ENCODE results near the gene NHSL2. TPM values are rescaled to one million over a fixed set of nuclear protein-coding genes. Genes with fewer than 3 reads are reported as not detected.
A peak's percentile ranks its signal among the peaks of the same experiment; 100 is the strongest.

The NHSL2 gene
- total RNA-seq, 1 experiment from 2014 or later, result 0.36 TPM

- Histone ChIP-seq H3K9me3 (ENCODE audit: control insufficient read depth, insufficient read depth, low read depth, low read length) (no peaks in the 10 kb centered on the region), H3K4me3 (ENCODE audit: low read depth in 2 of 2, low read length in 2 of 2) (no peak overlapping the region), H3K27ac (ENCODE audit: low read length) (no peak overlapping the region), H3K4me1 (ENCODE audit: control insufficient read depth, insufficient read depth, low read length) (peaks cover 4% of the 10 kb centered on the region), H3K36me3 (ENCODE audit: control insufficient read depth, insufficient read depth, low read length) (no peaks in the 10 kb centered on the region), H3K27me3 (ENCODE audit: control insufficient read depth, insufficient read depth, low read length) (peaks cover 2% of the 10 kb centered on the region; the same call in 1 of the 2 replicates)
- no TSS peak for BruUV-seq (replicated peaks)
- TF ChIP-seq TCF7L2 (IDR thresholded peaks at IDR 0.05; ENCODE audit: low read depth, low read length) (no peak), SIN3A (IDR thresholded peaks at IDR 0.05; ENCODE audit: borderline replicate concordance, insufficient read depth, low read depth, low read length) (no peak), REST (IDR thresholded peaks at IDR 0.05; ENCODE audit: insufficient read depth in 1 of 2, low read depth in 2 of 2, low read length in 1 of 2) (no peak), POLR2AphosphoS5 (IDR thresholded peaks at IDR 0.05; ENCODE audit: low read depth, low read length) (no peak)
- TF ChIP-seq, protein P1, sequence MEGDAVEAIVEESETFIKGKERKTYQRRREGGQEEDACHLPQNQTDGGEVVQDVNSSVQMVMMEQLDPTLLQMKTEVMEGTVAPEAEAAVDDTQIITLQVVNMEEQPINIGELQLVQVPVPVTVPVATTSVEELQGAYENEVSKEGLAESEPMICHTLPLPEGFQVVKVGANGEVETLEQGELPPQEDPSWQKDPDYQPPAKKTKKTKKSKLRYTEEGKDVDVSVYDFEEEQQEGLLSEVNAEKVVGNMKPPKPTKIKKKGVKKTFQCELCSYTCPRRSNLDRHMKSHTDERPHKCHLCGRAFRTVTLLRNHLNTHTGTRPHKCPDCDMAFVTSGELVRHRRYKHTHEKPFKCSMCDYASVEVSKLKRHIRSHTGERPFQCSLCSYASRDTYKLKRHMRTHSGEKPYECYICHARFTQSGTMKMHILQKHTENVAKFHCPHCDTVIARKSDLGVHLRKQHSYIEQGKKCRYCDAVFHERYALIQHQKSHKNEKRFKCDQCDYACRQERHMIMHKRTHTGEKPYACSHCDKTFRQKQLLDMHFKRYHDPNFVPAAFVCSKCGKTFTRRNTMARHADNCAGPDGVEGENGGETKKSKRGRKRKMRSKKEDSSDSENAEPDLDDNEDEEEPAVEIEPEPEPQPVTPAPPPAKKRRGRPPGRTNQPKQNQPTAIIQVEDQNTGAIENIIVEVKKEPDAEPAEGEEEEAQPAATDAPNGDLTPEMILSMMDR (IDR thresholded peaks at IDR 0.05), result no peak
- CTCF ChIA-PET, result no interaction called here
- DNase-seq (ENCODE audit: low read depth, low spot score), result no peak
- POLR2A ChIA-PET, result interaction anchor here (0.6 kb wide), 1 partner anchor 31 kb away, joined by 3 read pairs; no protein-coding TSS in a partner anchor
- in situ Hi-C loops (cut with HindIII; ENCODE audit: low pct_unique_long_range_greater_than_20kb, low sequenced_read_pairs) (loop anchor here (5.0 kb wide), 1 partner anchor 111 kb away; no protein-coding TSS in a partner anchor), intact Hi-C loops (cut with micrococcal nuclease; ENCODE audit: unreplicated experiment) (no loop called here)
- ATAC-seq, result no peak
Observed at GRCh38 chrX:72128183-72128834, 217.7 kb downstream of the NHSL2 start.

DNA sequence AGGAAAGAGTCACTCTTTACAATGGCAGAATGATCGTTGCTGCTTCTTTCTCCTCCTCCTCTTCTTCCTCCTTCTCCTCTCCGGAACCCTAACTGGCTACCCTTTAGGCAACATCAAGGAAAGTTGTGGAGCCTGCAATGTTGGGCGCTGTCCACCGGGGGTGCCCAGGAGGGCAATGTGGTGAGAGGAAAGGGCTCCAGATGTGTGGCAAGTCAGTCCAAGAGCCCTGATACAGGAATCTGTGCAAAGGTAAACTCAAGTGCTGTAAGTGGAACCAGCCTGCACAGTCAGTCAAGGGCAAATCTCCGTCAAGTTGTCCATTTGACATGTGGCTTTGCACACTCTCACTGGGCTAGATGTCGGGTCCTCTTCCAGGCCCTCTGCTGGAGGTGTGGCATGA, 218.2 kb downstream of the NHSL2 start:
- intact Hi-C loops (cut with micrococcal nuclease; ENCODE audit: unreplicated experiment) (no loop called here), in situ Hi-C loops (cut with HindIII; ENCODE audit: low pct_unique_long_range_greater_than_20kb, low sequenced_read_pairs) (loop anchor here (5.0 kb wide), 1 partner anchor 112 kb away; no protein-coding TSS in a partner anchor)
- TF ChIP-seq, protein P1 (IDR thresholded peaks at IDR 0.05), result peak; percentile 62
- TF ChIP-seq REST (IDR thresholded peaks at IDR 0.05; ENCODE audit: insufficient read depth in 1 of 2, low read depth in 2 of 2, low read length in 1 of 2), result no peak
- H3K27ac ChIP-seq (ENCODE audit: low read length), result no peak overlapping the region
- no peaks in the 10 kb centered on the region for H3K9me3 ChIP-seq (ENCODE audit: control insufficient read depth, insufficient read depth, low read depth, low read length)
- H3K36me3 ChIP-seq (ENCODE audit: control insufficient read depth, insufficient read depth, low read length), result no peaks in the 10 kb centered on the region
- ChIA-PET POLR2A (interaction anchor here (0.6 kb wide), 1 partner anchor 32 kb away, joined by 3 read pairs; no protein-coding TSS in a partner anchor), CTCF (no interaction called here)
- H3K4me1 ChIP-seq (ENCODE audit: control insufficient read depth, insufficient read depth, low read length), result peaks cover 4% of the 10 kb centered on the region
- no TSS peak for BruUV-seq (replicated peaks)
- peaks cover 2% of the 10 kb centered on the region; the same call in 1 of the 2 replicates for H3K27me3 ChIP-seq (ENCODE audit: control insufficient read depth, insufficient read depth, low read length)
- DNase-seq (ENCODE audit: low read depth, low spot score) (no peak), ATAC-seq (no peak)
- H3K4me3 ChIP-seq (ENCODE audit: low read depth in 2 of 2, low read length in 2 of 2), result no peak overlapping the region

Measured in Panc1 (cell line).